Small intestine (tissue), 7 donors: Measurements from ENCODE around the gene NCOA5. TPM values are rescaled to one million over a fixed set of nuclear protein-coding genes. Genes with fewer than 3 reads are reported as not detected.
A peak's percentile ranks its signal among the peaks of the same experiment; 100 is the strongest.

Experiments
- DNase-seq, 2 donors: peaks; one replicate each; pipeline versions ENCODE4 v3.0.0 to v3.0.0-alpha.2; 2013
- FAIRE-seq: peaks from 2 replicates; lab custom pipeline; 2012; peaks lifted over from hg19 to GRCh38; lab: Jason Lieb, UNC
- H3K27ac ChIP-seq, 3 donors: one replicate each; pipeline ENCODE4 v1.5.1; 2013; ENCODE audit warnings: low read length in 2 of 3, mild to moderate bottlenecking in 2 of 3, control low read depth in 1 of 3, inconsistent platforms in 1 of 3, low read depth in 1 of 3, moderate library complexity in 1 of 3
- H3K27me3 ChIP-seq, 3 donors: one replicate each; pipeline ENCODE4 v1.6.1; 2013; ENCODE audit warnings: low read length in 3 of 3, inconsistent platforms in 1 of 3; ENCODE audit not compliant: control insufficient read depth in 3 of 3, insufficient read depth in 3 of 3
- H3K36me3 ChIP-seq, 3 donors: one replicate each; pipeline ENCODE4 v1.6.1; 2013; ENCODE audit warnings: low read length in 3 of 3, inconsistent platforms in 1 of 3, low read depth in 1 of 3, mild to moderate bottlenecking in 1 of 3, moderate library complexity in 1 of 3; ENCODE audit not compliant: control insufficient read depth in 3 of 3, insufficient read depth in 2 of 3
- H3K4me1 ChIP-seq, 3 donors: one replicate each; pipeline ENCODE4 v1.6.1; 2013; ENCODE audit warnings: low read length in 2 of 3, inconsistent platforms in 1 of 3, low read depth in 1 of 3, mild to moderate bottlenecking in 1 of 3, moderate library complexity in 1 of 3; ENCODE audit not compliant: control insufficient read depth in 3 of 3, insufficient read depth in 2 of 3
- H3K4me3 ChIP-seq, 3 donors: one replicate each; pipeline ENCODE4 v1.5.1; 2013; ENCODE audit warnings: low read length in 3 of 3, control low read depth in 1 of 3, inconsistent platforms in 1 of 3, low read depth in 1 of 3, mild to moderate bottlenecking in 1 of 3, moderate library complexity in 1 of 3
- H3K9me3 ChIP-seq, 2 donors: one replicate each; pipeline ENCODE4 v1.6.1; 2013; ENCODE audit warnings: low read depth in 1 of 2, low read length in 1 of 2; ENCODE audit not compliant: control insufficient read depth in 2 of 2, insufficient read depth in 1 of 2
- WGBS, 3 donors: extraction: QIAGEN DNeasy Blood & Tissue Kit; methylation state at CpG; one replicate each; pipeline ENCODE4 v1.1.7; 2013; 5-methylcytosine and 5-hydroxymethylcytosine counted together
- polyA plus RNA-seq, 4 donors: library from polyadenylated mRNA; stranded (reverse) in 3 of 4; unstranded in 1 of 4; fragments of 200-250 nt in 3 of 4; fragments of 120-200 nt in 1 of 4; gene quantifications; one replicate each; pipeline versions ENCODE4 v1.2.1 to v1.2.3, GENCODE V29; 2013
- donor health status: healthy with polysubstance abuse.
- donor health status: control.
- donor health status: control.
- donor health status: Bipolar disorder and iron deficiency.
- donor health status: healthy.

Gene NCOA5
- polyA plus RNA-seq, 4 donors, result 13.2 to 36.8 (median 14.7) TPM

DNA sequence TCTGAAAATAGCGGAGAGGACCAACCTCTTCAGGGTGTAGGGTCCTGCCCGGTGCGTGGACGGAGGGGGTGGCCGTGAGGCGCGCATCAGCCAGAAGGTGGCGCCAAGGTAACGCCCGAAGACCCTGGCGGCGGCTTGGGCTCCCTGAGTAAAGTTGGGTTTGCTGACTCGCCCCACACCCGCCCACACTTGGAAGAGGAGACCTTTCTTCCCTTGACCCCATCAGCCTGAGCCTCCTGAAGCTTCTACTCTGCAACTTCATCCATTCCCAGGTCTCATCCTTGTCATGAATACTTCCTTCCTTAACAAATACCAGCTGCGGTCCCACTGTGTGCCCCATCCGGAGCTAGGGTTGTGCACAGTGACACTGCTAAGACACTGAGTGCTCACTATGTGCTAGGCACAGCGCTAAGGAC, 43.0 kb upstream of the NCOA5 start:
- Histone ChIP-seq H3K4me1 (no peaks in the 10 kb centered on the region), H3K9me3 (no peaks in the 10 kb centered on the region), H3K36me3 (no peaks in the 10 kb centered on the region), H3K4me3 (no peak overlapping the region), H3K27ac (no peak overlapping the region), H3K27me3 (peaks cover 0 to 18% (median 2%) of the 10 kb centered on the region in 3 donors)
- 15 to 16% (median 15%) methylated on average over 17 of the region's 17 CpGs for WGBS, 3 donors
- FAIRE-seq, result no peak
- DNase-seq, result peak; percentile 10 to 64

DNA sequence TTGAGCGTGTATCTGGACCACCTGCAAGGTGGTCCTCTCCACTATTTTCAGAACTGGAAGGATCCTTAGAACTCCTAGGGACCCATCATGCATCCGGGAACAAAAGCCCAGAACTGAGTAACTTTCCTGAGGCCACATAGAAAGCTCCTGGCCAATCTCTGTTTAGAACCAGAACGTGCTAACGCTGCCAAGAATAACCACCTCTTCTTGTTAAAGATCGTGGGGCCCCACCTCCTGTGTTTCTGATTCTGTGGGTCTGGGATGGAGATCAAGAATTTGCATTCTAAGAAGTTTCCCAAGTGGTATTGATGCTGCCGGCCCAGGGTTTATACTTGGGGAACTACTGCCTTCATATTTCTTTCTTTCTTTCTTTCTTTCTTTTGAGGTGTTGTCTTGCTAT, 41.6 kb upstream of the NCOA5 start:
- Histone ChIP-seq H3K4me3 (no peak overlapping the region), H3K4me1 (no peaks in the 10 kb centered on the region), H3K27me3 (peaks cover 0 to 18% (median 2%) of the 10 kb centered on the region in 3 donors), H3K36me3 (no peaks in the 10 kb centered on the region), H3K27ac (no peak overlapping the region), H3K9me3 (no peaks in the 10 kb centered on the region)
- DNase-seq (no peak), FAIRE-seq (no peak)
- 34 to 49% (median 43%) methylated on average over 6 of the region's 6 CpGs for WGBS, 3 donors

DNA sequence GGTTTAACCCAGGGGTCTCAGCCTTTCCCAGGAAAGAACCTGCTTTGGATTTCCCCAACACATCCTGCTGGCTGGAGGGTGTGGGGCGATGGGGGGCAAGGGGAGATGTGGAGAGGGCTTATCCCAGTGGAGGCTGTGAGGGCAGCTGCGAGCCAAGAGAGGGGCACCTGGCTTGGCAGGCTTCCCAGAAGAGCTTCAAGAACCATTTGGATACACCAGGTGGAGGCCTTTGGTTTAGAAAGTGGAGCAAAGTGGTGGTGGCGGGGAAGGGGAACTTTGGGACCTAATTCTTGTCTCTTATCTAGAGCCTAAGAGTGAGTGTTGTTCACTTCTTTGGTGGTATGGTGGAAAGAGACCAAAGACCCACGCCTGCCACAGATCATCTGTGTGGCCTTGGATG, 40.8 kb upstream of the NCOA5 start:
- 18 to 48% (median 23%) methylated on average over 4 of the region's 4 CpGs for WGBS, 3 donors
- DNase-seq, result no peak
- Histone ChIP-seq H3K4me1 (no peaks in the 10 kb centered on the region), H3K9me3 (no peaks in the 10 kb centered on the region), H3K4me3 (no peak overlapping the region), H3K27me3 (peaks cover 0 to 18% (median 2%) of the 10 kb centered on the region in 3 donors), H3K36me3 (no peaks in the 10 kb centered on the region), H3K27ac (no peak overlapping the region)
- FAIRE-seq, result no peak

DNA sequence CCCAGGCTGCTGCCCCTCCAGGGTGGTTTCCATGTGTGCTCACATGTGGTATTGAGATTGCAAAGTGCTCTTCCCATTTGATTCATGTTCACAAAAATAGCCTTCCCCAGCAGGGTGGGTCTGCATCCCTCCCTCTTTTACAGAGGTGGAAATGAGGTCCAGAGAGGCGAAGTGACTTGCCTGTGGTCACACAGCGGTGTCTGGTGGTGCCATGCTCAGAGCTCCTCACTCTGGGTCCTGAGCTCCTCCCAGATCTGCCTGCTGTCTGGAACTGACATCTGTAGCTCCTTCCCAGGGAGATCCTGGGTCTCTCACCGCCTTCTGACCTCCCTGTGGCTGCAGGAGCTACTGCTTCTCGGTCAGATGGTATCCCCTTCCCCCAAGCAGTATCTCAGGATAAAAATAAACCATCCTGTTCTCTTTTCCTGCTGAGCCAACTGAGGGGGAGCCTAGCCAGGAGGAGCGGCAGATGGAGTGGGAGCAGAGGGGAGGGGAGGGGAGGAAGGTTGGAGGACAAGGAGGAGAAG, 40.3 kb upstream of the NCOA5 start:
- H3K27ac ChIP-seq, result no peak overlapping the region
- no peaks in the 10 kb centered on the region for H3K4me1 ChIP-seq
- H3K36me3 ChIP-seq, result no peaks in the 10 kb centered on the region
- no peak overlapping the region for H3K4me3 ChIP-seq
- H3K9me3 ChIP-seq, result no peaks in the 10 kb centered on the region
- no peak for FAIRE-seq
- 34 to 47% (median 41%) methylated on average over 4 to 5 of the region's 5 CpGs for WGBS, 3 donors
- peaks cover 0 to 18% (median 2%) of the 10 kb centered on the region in 3 donors for H3K27me3 ChIP-seq
- no peak for DNase-seq

DNA sequence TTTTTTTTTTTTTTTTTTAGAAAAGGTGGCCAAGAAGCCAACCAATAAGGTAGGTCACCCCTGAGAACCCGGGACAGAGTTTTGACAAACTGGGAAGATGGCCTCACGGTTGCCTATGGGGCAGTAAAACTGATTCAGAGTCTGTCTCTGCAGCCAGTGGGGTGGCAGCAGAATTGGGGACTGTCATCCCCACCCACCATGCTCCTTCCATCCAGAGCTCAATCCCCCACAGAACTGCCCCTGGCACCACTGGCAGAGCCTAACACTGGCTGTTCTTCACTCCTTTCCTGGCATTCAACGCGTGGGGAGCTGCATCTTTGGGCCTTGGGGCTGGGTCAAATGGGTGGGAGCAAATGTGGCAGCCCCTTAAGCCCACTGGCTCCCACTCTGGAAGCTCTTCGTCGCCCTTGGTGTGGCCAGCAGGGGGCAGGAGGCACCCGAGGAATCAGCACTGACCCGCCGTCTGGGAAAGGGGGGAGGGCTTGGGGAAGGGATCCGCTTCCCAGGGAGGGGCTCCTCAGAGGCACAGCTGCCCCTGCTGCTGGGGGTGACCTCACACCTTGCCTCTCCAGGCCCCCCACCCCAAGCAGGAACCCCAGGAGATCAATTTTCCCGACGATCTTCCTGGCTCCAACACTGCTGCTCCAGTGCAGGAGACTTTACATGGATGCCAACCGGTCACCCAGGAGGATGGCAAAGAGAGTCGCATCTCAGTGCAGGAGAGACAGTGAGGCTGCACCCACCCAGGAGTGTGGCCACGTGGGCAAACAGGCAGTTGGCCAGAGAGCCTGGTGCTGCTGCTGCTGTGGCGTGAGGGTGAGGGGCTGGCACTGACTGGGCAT, 38.8 kb upstream of the NCOA5 start:
- FAIRE-seq (no peak), DNase-seq (no peak)
- H3K27ac ChIP-seq, result no peak overlapping the region
- 45 to 60% (median 46%) methylated on average over 15 to 16 of the region's 16 CpGs for WGBS, 3 donors
- H3K4me1 ChIP-seq, result no peaks in the 10 kb centered on the region
- H3K27me3 ChIP-seq, result peaks cover 0 to 18% (median 0%) of the 10 kb centered on the region in 3 donors
- no peak overlapping the region for H3K4me3 ChIP-seq
- H3K36me3 ChIP-seq, result no peaks in the 10 kb centered on the region
- no peaks in the 10 kb centered on the region for H3K9me3 ChIP-seq

DNA sequence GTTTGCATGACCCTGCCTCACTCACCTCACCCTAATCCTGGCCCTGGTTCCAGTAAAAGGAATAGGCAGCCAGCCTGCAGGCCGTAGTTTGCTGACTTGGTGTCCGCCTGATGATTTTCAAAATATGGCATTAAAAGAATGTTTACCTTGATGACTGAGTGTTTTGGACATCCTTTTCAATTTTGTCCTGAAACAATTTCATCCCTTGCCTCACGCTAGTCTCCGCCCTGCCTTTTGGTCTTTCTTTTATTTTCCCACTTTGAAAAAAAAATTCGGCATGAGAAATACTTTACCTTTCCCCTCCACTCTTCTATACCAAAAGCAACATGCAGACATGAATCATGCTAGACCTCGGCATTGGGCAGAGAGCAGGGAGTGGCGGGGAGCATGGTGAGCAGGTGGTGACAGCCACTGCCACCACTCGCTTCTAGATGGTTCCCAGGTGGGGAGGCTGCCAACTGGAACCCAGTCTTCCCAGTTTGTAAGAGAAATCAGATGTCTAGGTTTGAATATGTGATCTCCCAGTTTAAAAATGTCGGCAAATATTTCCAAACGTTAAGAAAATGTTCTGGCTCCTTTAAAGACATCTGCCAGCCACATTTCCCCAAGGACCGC, 37.7 kb upstream of the NCOA5 start:
- 84 to 89% (median 89%) methylated on average over 11 of the region's 11 CpGs for WGBS, 3 donors
- FAIRE-seq, result no peak

DNA sequence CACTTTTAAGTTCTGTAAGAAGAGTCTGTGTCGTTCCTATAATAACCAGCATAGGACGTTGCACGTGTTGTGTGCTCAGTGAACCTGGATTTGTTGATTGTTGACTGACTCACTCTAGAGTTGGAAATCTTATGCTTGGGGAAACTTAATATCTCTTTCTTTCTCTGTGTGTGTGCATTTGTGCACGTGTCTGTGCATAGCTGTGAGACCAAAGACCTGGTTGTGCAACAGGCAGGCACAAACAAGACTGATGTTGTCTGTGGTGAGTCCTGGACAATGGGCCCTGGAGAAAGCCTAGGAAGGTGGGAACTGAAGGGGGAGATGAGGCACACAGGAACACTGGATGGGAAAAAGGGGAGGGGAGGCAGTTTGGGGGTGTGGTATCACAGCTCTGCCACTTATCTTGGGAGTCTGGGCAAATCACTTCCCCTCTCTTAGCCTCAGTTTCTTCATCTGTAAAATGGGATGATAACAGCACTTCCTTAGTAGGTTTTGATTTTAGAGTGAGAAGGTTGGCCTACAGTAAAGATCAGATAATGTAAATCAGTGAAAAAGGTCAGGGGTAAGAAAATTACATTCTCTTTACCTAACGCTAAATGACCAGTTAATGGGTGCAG, 36.8 kb upstream of the NCOA5 start:
- Histone ChIP-seq H3K36me3 (no peaks in the 10 kb centered on the region), H3K4me1 (no peaks in the 10 kb centered on the region), H3K27ac (no peak overlapping the region), H3K27me3 (peaks cover 0 to 18% (median 0%) of the 10 kb centered on the region in 3 donors), H3K9me3 (no peaks in the 10 kb centered on the region), H3K4me3 (no peak overlapping the region)
- DNase-seq (no peak), FAIRE-seq (no peak)
- WGBS, 3 donors, result 73 to 89% (median 84%) methylated on average over 5 of the region's 5 CpGs

More for the DNA sequence above, 37.7 kb upstream of the NCOA5 start:
- Histone ChIP-seq H3K4me3 (no peak overlapping the region), H3K9me3 (no peaks in the 10 kb centered on the region), H3K4me1 (no peaks in the 10 kb centered on the region), H3K27me3 (peaks cover 0 to 20% (median 0%) of the 10 kb centered on the region in 3 donors), H3K27ac (no peak overlapping the region), H3K36me3 (no peaks in the 10 kb centered on the region)
- DNase-seq, result no peak
